Activated naive CD8-positive, alpha-beta T cell treated with anti-CD3 and anti-CD28 coated beads, Interleukin-2, amount 50 U/mL, for 24 hours (primary cell): ENCODE results near the gene CHL1.

Source experiments
- ATAC-seq: fragments of 150-1000 bp; cut with Tn5 transposase; one replicate; pipeline ENCODE4 v1.10.0; 2021
- DNase-seq: peaks from one replicate; pipeline ENCODE4 v3.0.0; 2021
- H3K27ac Mint-ChIP-seq: one replicate; pipeline ENCODE4 v1.8.0; 2021; ENCODE audit warnings: mild to moderate bottlenecking, mixed read lengths
- H3K27me3 Mint-ChIP-seq: one replicate; pipeline ENCODE4 v1.8.0; 2021; ENCODE audit warnings: mixed read lengths
- H3K36me3 Mint-ChIP-seq: one replicate; pipeline ENCODE4 v1.8.0; 2021; ENCODE audit warnings: low read depth, mixed read lengths
- H3K4me1 Mint-ChIP-seq: one replicate; pipeline ENCODE4 v1.8.0; 2021; ENCODE audit warnings: mixed read lengths
- H3K4me3 Mint-ChIP-seq: one replicate; pipeline ENCODE4 v1.8.0; 2021; ENCODE audit warnings: mild to moderate bottlenecking, moderate library complexity, mixed read lengths
- H3K9me3 Mint-ChIP-seq: one replicate; pipeline ENCODE4 v1.8.0; 2021; ENCODE audit warnings: mixed read lengths

The CHL1 gene

GRCh38 chr3:409011-409410 lies 212.4 kb downstream of the CHL1 start:
- Mint-ChIP-seq H3K27me3 (no peaks in the 10 kb centered on the region), H3K4me1 (no peaks in the 10 kb centered on the region), H3K4me3 (no peak overlapping the region), H3K27ac (no peak overlapping the region), H3K9me3 (no peaks in the 10 kb centered on the region), H3K36me3 (no peaks in the 10 kb centered on the region)
- ATAC-seq (no peak), DNase-seq (no peak)

- no peaks in the 10 kb centered on the region for H3K27me3 Mint-ChIP-seq
- DNase-seq: no peak
- no peaks in the 10 kb centered on the region for H3K36me3 Mint-ChIP-seq
- no peak for ATAC-seq
- H3K9me3 Mint-ChIP-seq: no peaks in the 10 kb centered on the region
- no peak overlapping the region for H3K4me3 Mint-ChIP-seq
- no peaks in the 10 kb centered on the region for H3K4me1 Mint-ChIP-seq
- H3K27ac Mint-ChIP-seq: no peak overlapping the region
Observed at GRCh38 chr3:411226-411625, 214.7 kb downstream of the CHL1 start.

GRCh38 chr3:414063-414462 lies 217.5 kb downstream of the CHL1 start:
- DNase-seq: no peak
- no peak overlapping the region for H3K4me3 Mint-ChIP-seq
- H3K27me3 Mint-ChIP-seq: no peaks in the 10 kb centered on the region
- H3K9me3 Mint-ChIP-seq: no peaks in the 10 kb centered on the region
- no peaks in the 10 kb centered on the region for H3K36me3 Mint-ChIP-seq
- H3K27ac Mint-ChIP-seq: no peak overlapping the region
- no peaks in the 10 kb centered on the region for H3K4me1 Mint-ChIP-seq
- ATAC-seq: no peak

- Mint-ChIP-seq H3K27ac (no peak overlapping the region), H3K36me3 (no peaks in the 10 kb centered on the region), H3K4me3 (no peak overlapping the region), H3K27me3 (no peaks in the 10 kb centered on the region), H3K9me3 (no peaks in the 10 kb centered on the region), H3K4me1 (no peaks in the 10 kb centered on the region)
- no peak for DNase-seq
- no peak for ATAC-seq
Observed at GRCh38 chr3:418239-418929, 221.8 kb downstream of the CHL1 start.

GRCh38 chr3:420584-420983 lies 224.0 kb downstream of the CHL1 start:
- H3K4me3 Mint-ChIP-seq: no peak overlapping the region
- no peaks in the 10 kb centered on the region for H3K27me3 Mint-ChIP-seq
- no peaks in the 10 kb centered on the region for H3K4me1 Mint-ChIP-seq
- no peaks in the 10 kb centered on the region for H3K36me3 Mint-ChIP-seq
- no peak for ATAC-seq
- DNase-seq: no peak
- no peak overlapping the region for H3K27ac Mint-ChIP-seq
- no peaks in the 10 kb centered on the region for H3K9me3 Mint-ChIP-seq

- Mint-ChIP-seq H3K9me3 (no peaks in the 10 kb centered on the region), H3K36me3 (no peaks in the 10 kb centered on the region), H3K27me3 (no peaks in the 10 kb centered on the region), H3K27ac (no peak overlapping the region), H3K4me1 (no peaks in the 10 kb centered on the region), H3K4me3 (no peak overlapping the region)
- ATAC-seq (no peak), DNase-seq (no peak)
Observed at GRCh38 chr3:425079-425478, 228.5 kb downstream of the CHL1 start.

GRCh38 chr3:426072-426471 lies 229.5 kb downstream of the CHL1 start:
- no peak overlapping the region for H3K4me3 Mint-ChIP-seq
- ATAC-seq (no peak), DNase-seq (no peak)
- H3K27ac Mint-ChIP-seq: no peak overlapping the region
- no peaks in the 10 kb centered on the region for H3K27me3 Mint-ChIP-seq
- H3K4me1 Mint-ChIP-seq: no peaks in the 10 kb centered on the region
- no peaks in the 10 kb centered on the region for H3K36me3 Mint-ChIP-seq
- no peaks in the 10 kb centered on the region for H3K9me3 Mint-ChIP-seq

GRCh38 chr3:427128-427527 lies 230.6 kb downstream of the CHL1 start:
- H3K4me3 Mint-ChIP-seq: no peak overlapping the region
- H3K9me3 Mint-ChIP-seq: no peaks in the 10 kb centered on the region
- H3K27ac Mint-ChIP-seq: no peak overlapping the region
- no peaks in the 10 kb centered on the region for H3K27me3 Mint-ChIP-seq
- DNase-seq (no peak), ATAC-seq (no peak)
- no peaks in the 10 kb centered on the region for H3K36me3 Mint-ChIP-seq
- no peaks in the 10 kb centered on the region for H3K4me1 Mint-ChIP-seq

GRCh38 chr3:430186-430585 lies 233.6 kb downstream of the CHL1 start:
- Mint-ChIP-seq H3K9me3 (no peaks in the 10 kb centered on the region), H3K4me1 (no peaks in the 10 kb centered on the region), H3K4me3 (no peak overlapping the region), H3K27ac (no peak overlapping the region), H3K27me3 (no peaks in the 10 kb centered on the region), H3K36me3 (no peaks in the 10 kb centered on the region)
- ATAC-seq: no peak
- no peak for DNase-seq

- Mint-ChIP-seq H3K27ac (no peak overlapping the region), H3K4me3 (no peak overlapping the region), H3K4me1 (no peaks in the 10 kb centered on the region), H3K9me3 (peaks cover 12% of the 10 kb centered on the region), H3K27me3 (no peaks in the 10 kb centered on the region), H3K36me3 (no peaks in the 10 kb centered on the region)
- DNase-seq (no peak), ATAC-seq (no peak)
Observed at GRCh38 chr3:435161-435560, 238.6 kb downstream of the CHL1 start.

- Mint-ChIP-seq H3K4me3 (no peak overlapping the region), H3K9me3 (peaks cover 12% of the 10 kb centered on the region), H3K36me3 (no peaks in the 10 kb centered on the region), H3K4me1 (no peaks in the 10 kb centered on the region), H3K27me3 (no peaks in the 10 kb centered on the region), H3K27ac (no peak overlapping the region)
- DNase-seq (no peak), ATAC-seq (no peak)
Observed at GRCh38 chr3:436053-436452, 239.5 kb downstream of the CHL1 start.

GRCh38 chr3:440826-441225 lies 244.3 kb downstream of the CHL1 start:
- Mint-ChIP-seq H3K27me3 (no peaks in the 10 kb centered on the region), H3K36me3 (no peaks in the 10 kb centered on the region), H3K9me3 (peaks cover 22% of the 10 kb centered on the region), H3K4me3 (no peak overlapping the region), H3K27ac (no peak overlapping the region), H3K4me1 (no peaks in the 10 kb centered on the region)
- DNase-seq (no peak), ATAC-seq (no peak)

- no peak for DNase-seq
- Mint-ChIP-seq H3K27me3 (no peaks in the 10 kb centered on the region), H3K4me3 (no peak overlapping the region), H3K4me1 (no peaks in the 10 kb centered on the region), H3K27ac (no peak overlapping the region), H3K9me3 (peaks cover 17% of the 10 kb centered on the region), H3K36me3 (no peaks in the 10 kb centered on the region)
- no peak for ATAC-seq
Observed at GRCh38 chr3:445960-446359, 249.4 kb downstream of the CHL1 start.

- ATAC-seq: no peak
- Mint-ChIP-seq H3K9me3 (peaks cover 13% of the 10 kb centered on the region), H3K27me3 (no peaks in the 10 kb centered on the region), H3K4me3 (no peak overlapping the region), H3K36me3 (no peaks in the 10 kb centered on the region), H3K4me1 (no peaks in the 10 kb centered on the region), H3K27ac (no peak overlapping the region)
- no peak for DNase-seq
Observed at GRCh38 chr3:447671-448070, 251.1 kb downstream of the CHL1 start.

GRCh38 chr3:449711-450110 lies 253.1 kb downstream of the CHL1 start:
- DNase-seq (no peak), ATAC-seq (no peak)
- H3K27ac Mint-ChIP-seq: no peak overlapping the region
- H3K36me3 Mint-ChIP-seq: no peaks in the 10 kb centered on the region
- H3K27me3 Mint-ChIP-seq: no peaks in the 10 kb centered on the region
- no peak overlapping the region for H3K4me3 Mint-ChIP-seq
- H3K9me3 Mint-ChIP-seq: peaks cover 12% of the 10 kb centered on the region
- H3K4me1 Mint-ChIP-seq: no peaks in the 10 kb centered on the region

- ATAC-seq (no peak), DNase-seq (no peak)
- peaks cover 10% of the 10 kb centered on the region for H3K9me3 Mint-ChIP-seq
- H3K4me1 Mint-ChIP-seq: no peaks in the 10 kb centered on the region
- H3K4me3 Mint-ChIP-seq: no peak overlapping the region
- H3K36me3 Mint-ChIP-seq: no peaks in the 10 kb centered on the region
- H3K27me3 Mint-ChIP-seq: no peaks in the 10 kb centered on the region
- no peak overlapping the region for H3K27ac Mint-ChIP-seq
Observed at GRCh38 chr3:452221-452620, 255.7 kb downstream of the CHL1 start.
